CD4-positive, alpha-beta T cell treated with Interleukin-6 at 100 ng/mL for 8 hours (primary cell): ENCODE data around the gene ADH1C.

Experiments used
- DNase-seq: peaks from one replicate; pipeline ENCODE4 v3.0.0-alpha.2; 2020; ENCODE audit warnings: mixed read lengths, low spot score

Gene ADH1C

GRCh38 chr4:99301376-99302164 is 51.0 kb downstream of the ADH1C start:
- no peak for DNase-seq

- DNase-seq = no peak
Measured at GRCh38 chr4:99300934-99301333, 51.6 kb downstream of the ADH1C start.

GRCh38 chr4:99293357-99293756 is 59.2 kb downstream of the ADH1C start:
- no peak for DNase-seq

- DNase-seq = no peak
Measured at GRCh38 chr4:99290848-99291786, 61.4 kb downstream of the ADH1C start, which contains the start of gene ADH1A. Gene ADH1A (minus strand): TSS chr4:99290985. CDS start chr4:99290914, 71 bp downstream.
